ENCODE data around the gene GABBR2.

Gene GABBR2

GRCh38 chr9:98501819-98502218, 206.9 kb downstream of the GABBR2 start:
- TF ChIP-seq NFIC (IDR thresholded peaks at IDR 0.05) = no peak
- TF ChIP-seq CREB1 (IDR thresholded peaks at IDR 0.05; ENCODE audit: low read depth) = no peak
- no peak for TF ChIP-seq REST (IDR thresholded peaks at IDR 0.05; ENCODE audit: low read depth)
- no peak for TF ChIP-seq MAX (IDR thresholded peaks at IDR 0.05)
- TF ChIP-seq RAD21 (IDR thresholded peaks at IDR 0.05; ENCODE audit: low read depth) = no peak
- TF ChIP-seq FOXM1 (IDR thresholded peaks at IDR 0.05; ENCODE audit: borderline replicate concordance, low read depth) = no peak

GRCh38 chr9:98500337-98500919, 208.3 kb downstream of the GABBR2 start:
- TF ChIP-seq REST (IDR thresholded peaks at IDR 0.05; ENCODE audit: low read depth) (no peak), NFIC (IDR thresholded peaks at IDR 0.05) (no peak), RAD21 (IDR thresholded peaks at IDR 0.05; ENCODE audit: low read depth) (no peak), MAX (IDR thresholded peaks at IDR 0.05) (no peak), TCF12 (IDR thresholded peaks at IDR 0.05; ENCODE audit: low read depth) (no peak), CEBPB (IDR thresholded peaks at IDR 0.05) (no peak), YY1 (IDR thresholded peaks at IDR 0.05; ENCODE audit: low read depth) (no peak), TAF1 (IDR thresholded peaks at IDR 0.05; ENCODE audit: low read depth) (no peak), TEAD4 (IDR thresholded peaks at IDR 0.05) (no peak), FOXM1 (IDR thresholded peaks at IDR 0.05; ENCODE audit: borderline replicate concordance, low read depth) (no peak), CREB1 (IDR thresholded peaks at IDR 0.05; ENCODE audit: low read depth) (no peak)

GRCh38 chr9:98495530-98495929, 213.2 kb downstream of the GABBR2 start:
- TF ChIP-seq YY1 (IDR thresholded peaks at IDR 0.05; ENCODE audit: low read depth) = no peak
- no peak for TF ChIP-seq TAF1 (IDR thresholded peaks at IDR 0.05; ENCODE audit: low read depth)
- TF ChIP-seq RAD21 (IDR thresholded peaks at IDR 0.05; ENCODE audit: low read depth) = no peak
- TF ChIP-seq ZBTB7A (IDR thresholded peaks at IDR 0.05; ENCODE audit: low read depth) = no peak
- TF ChIP-seq CREB1 (IDR thresholded peaks at IDR 0.05; ENCODE audit: low read depth) = no peak
- TF ChIP-seq NFIC (IDR thresholded peaks at IDR 0.05) = no peak
- no peak for TF ChIP-seq FOXM1 (IDR thresholded peaks at IDR 0.05; ENCODE audit: borderline replicate concordance, low read depth)
- no peak for TF ChIP-seq TEAD4 (IDR thresholded peaks at IDR 0.05)
- TF ChIP-seq EGR1 (IDR thresholded peaks at IDR 0.05) = no peak
- TF ChIP-seq EP300 (IDR thresholded peaks at IDR 0.05; ENCODE audit: borderline replicate concordance) = no peak
- no peak for TF ChIP-seq TCF12 (IDR thresholded peaks at IDR 0.05; ENCODE audit: low read depth)

- TF ChIP-seq YY1 (IDR thresholded peaks at IDR 0.05; ENCODE audit: low read depth) (no peak), TCF12 (IDR thresholded peaks at IDR 0.05; ENCODE audit: low read depth) (no peak), TEAD4 (IDR thresholded peaks at IDR 0.05) (no peak)
Observed at GRCh38 chr9:98494852-98495251, 213.9 kb downstream of the GABBR2 start.

- TF ChIP-seq CEBPB (IDR thresholded peaks at IDR 0.05) (no peak), MAX (IDR thresholded peaks at IDR 0.05) (no peak), EGR1 (IDR thresholded peaks at IDR 0.05) (no peak), CREB1 (IDR thresholded peaks at IDR 0.05; ENCODE audit: low read depth) (no peak), USF1 (IDR thresholded peaks at IDR 0.05) (no peak), FOXM1 (IDR thresholded peaks at IDR 0.05; ENCODE audit: borderline replicate concordance, low read depth) (no peak), TCF12 (IDR thresholded peaks at IDR 0.05; ENCODE audit: low read depth) (no peak), YY1 (IDR thresholded peaks at IDR 0.05; ENCODE audit: low read depth) (no peak), TEAD4 (IDR thresholded peaks at IDR 0.05) (no peak)
Observed at GRCh38 chr9:98491828-98492227, 216.9 kb downstream of the GABBR2 start.

- TF ChIP-seq USF1 (IDR thresholded peaks at IDR 0.05) = no peak
- TF ChIP-seq RAD21 (IDR thresholded peaks at IDR 0.05; ENCODE audit: low read depth) = no peak
- no peak for TF ChIP-seq EP300 (IDR thresholded peaks at IDR 0.05; ENCODE audit: borderline replicate concordance)
- no peak for TF ChIP-seq TAF1 (IDR thresholded peaks at IDR 0.05; ENCODE audit: low read depth)
- TF ChIP-seq MAX (IDR thresholded peaks at IDR 0.05) = no peak
- no peak for TF ChIP-seq CREB1 (IDR thresholded peaks at IDR 0.05; ENCODE audit: low read depth)
- TF ChIP-seq TEAD4 (IDR thresholded peaks at IDR 0.05) = no peak
- TF ChIP-seq NFIC (IDR thresholded peaks at IDR 0.05) = no peak
- no peak for TF ChIP-seq ZBTB7A (IDR thresholded peaks at IDR 0.05; ENCODE audit: low read depth)
- TF ChIP-seq TCF12 (IDR thresholded peaks at IDR 0.05; ENCODE audit: low read depth) = no peak
- TF ChIP-seq FOXM1 (IDR thresholded peaks at IDR 0.05; ENCODE audit: borderline replicate concordance, low read depth) = no peak
- TF ChIP-seq EGR1 (IDR thresholded peaks at IDR 0.05) = no peak
- TF ChIP-seq CEBPB (IDR thresholded peaks at IDR 0.05) = no peak
- no peak for TF ChIP-seq YY1 (IDR thresholded peaks at IDR 0.05; ENCODE audit: low read depth)
- TF ChIP-seq REST (IDR thresholded peaks at IDR 0.05; ENCODE audit: low read depth) = no peak
Observed at GRCh38 chr9:98491231-98491651, 217.5 kb downstream of the GABBR2 start.
